WTC11 (cell line): ENCODE measurements around the gene CD247. TPM values are rescaled to one million over a fixed set of nuclear protein-coding genes. Genes with fewer than 3 reads are reported as not detected.

Experiments used
- ATAC-seq: fragments of 200-7000 bp; cut with Tn5 transposase; 2 replicates; pipeline ENCODE4 v1.10.0; 2021; ENCODE audit warnings: mild to moderate bottlenecking, moderate library complexity
- CTCF ChIA-PET: fragments of 300-600 bp; sonication (Branson Sonifier 250); formaldehyde crosslinking; loops from one replicate; lab custom pipeline; 2021; ENCODE audit warnings: antibody characterized with exemption; lab: Charles Lee
- POLR2A ChIA-PET: fragments of 350-600 bp; sonication (Branson Sonifier 250); formaldehyde crosslinking; loops from one replicate; lab custom pipeline; 2021; ENCODE audit warnings: antibody characterized with exemption; lab: Charles Lee
- DNase-seq: peaks from one replicate; pipeline ENCODE4 v3.0.0; 2021; ENCODE audit warnings: low spot score
- H3K27ac Mint-ChIP-seq: 2 replicates; pipeline ENCODE4 v1.8.0; 2021; ENCODE audit warnings: mixed read lengths
- H3K27me3 Mint-ChIP-seq: 2 replicates; pipeline ENCODE4 v1.8.0; 2021; ENCODE audit warnings: low read depth, mild to moderate bottlenecking, moderate library complexity, mixed read lengths
- H3K36me3 Mint-ChIP-seq: 2 replicates; pipeline ENCODE4 v1.8.0; 2021; ENCODE audit warnings: mixed read lengths
- H3K4me1 Mint-ChIP-seq: 2 replicates; pipeline ENCODE4 v1.8.0; 2022; ENCODE audit warnings: mixed read lengths
- H3K4me3 Mint-ChIP-seq: 2 replicates; pipeline ENCODE4 v1.8.0; 2021; ENCODE audit warnings: mild to moderate bottlenecking, moderate library complexity, mixed read lengths
- H3K9me3 Mint-ChIP-seq: 2 replicates; pipeline ENCODE4 v1.8.0; 2021; ENCODE audit warnings: mixed read lengths
- ATF1 ChIP-seq: sonication (generic); formaldehyde crosslinking; IDR thresholded peaks from 2 replicates; pipeline ENCODE4 v1.8.1; 2023; ENCODE audit warnings: mild to moderate bottlenecking, moderate library complexity, missing genetic modification reagents
- CBFB ChIP-seq: sonication (generic); formaldehyde crosslinking; IDR thresholded peaks from 2 replicates; pipeline ENCODE4 v1.8.1; 2022; ENCODE audit warnings: mild to moderate bottlenecking, low read depth, missing genetic modification reagents
- CREB1 ChIP-seq: sonication (generic); formaldehyde crosslinking; IDR thresholded peaks from 2 replicates; pipeline ENCODE4 v1.8.0; 2023; ENCODE audit warnings: mild to moderate bottlenecking, missing genetic modification reagents
- EMX1 ChIP-seq: fragments of 250-450 bp; sonication (Bioruptor Pico); IDR thresholded peaks from 2 replicates; pipeline ENCODE4 v1.8.0; 2021; ENCODE audit warnings: mild to moderate bottlenecking
- ESRRA ChIP-seq: sonication (generic); formaldehyde crosslinking; IDR thresholded peaks from 2 replicates; pipeline ENCODE4 v1.8.1; 2022; ENCODE audit warnings: mild to moderate bottlenecking, missing genetic modification reagents, borderline replicate concordance
- GABPB1 ChIP-seq: sonication (generic); formaldehyde crosslinking; IDR thresholded peaks from 2 replicates; pipeline ENCODE4 v1.8.1; 2023; ENCODE audit warnings: mild to moderate bottlenecking, missing genetic modification reagents
- GRHL2 ChIP-seq: fragments of 250-450 bp; sonication (Bioruptor Pico); IDR thresholded peaks from 2 replicates; pipeline ENCODE4 v1.8.0; 2022; ENCODE audit warnings: mild to moderate bottlenecking, moderate library complexity; ENCODE audit not compliant: insufficient replicate concordance, severe bottlenecking
- IRF2 ChIP-seq: sonication (generic); formaldehyde crosslinking; IDR thresholded peaks from 2 replicates; pipeline ENCODE4 v1.8.0; 2022; ENCODE audit warnings: low read depth, missing genetic modification reagents, borderline replicate concordance
- JUN ChIP-seq: sonication (generic); formaldehyde crosslinking; IDR thresholded peaks from 2 replicates; pipeline ENCODE4 v1.8.0; 2023; ENCODE audit warnings: mild to moderate bottlenecking, missing genetic modification reagents
- MXD4 ChIP-seq: fragments of 250-450 bp; sonication (Bioruptor Pico); IDR thresholded peaks from 2 replicates; pipeline ENCODE4 v1.8.0; 2021; ENCODE audit warnings: mild to moderate bottlenecking, moderate library complexity, borderline replicate concordance
- MYBL2 ChIP-seq: sonication (generic); formaldehyde crosslinking; IDR thresholded peaks from 2 replicates; pipeline ENCODE4 v1.8.1; 2023; ENCODE audit warnings: mild to moderate bottlenecking, moderate library complexity, missing genetic modification reagents
- NFATC4 ChIP-seq: fragments of 250-450 bp; sonication (Bioruptor Pico); IDR thresholded peaks from 2 replicates; pipeline ENCODE4 v1.9.0; 2021; ENCODE audit warnings: mild to moderate bottlenecking
- NFYB ChIP-seq: sonication (generic); formaldehyde crosslinking; conservative IDR thresholded peaks from 2 replicates; pipeline ENCODE4 v1.8.0; 2022; ENCODE audit warnings: low read depth, missing genetic modification reagents
- NR2C2 ChIP-seq: sonication (generic); formaldehyde crosslinking; IDR thresholded peaks from 2 replicates; pipeline ENCODE4 v1.8.0; 2022; ENCODE audit warnings: mild to moderate bottlenecking, missing genetic modification reagents
- OVOL2 ChIP-seq: fragments of 250-450 bp; sonication (Bioruptor Pico); IDR thresholded peaks from 2 replicates; pipeline ENCODE4 v1.9.0; 2021; ENCODE audit warnings: mild to moderate bottlenecking, borderline replicate concordance
- SMAD4 ChIP-seq: sonication (generic); formaldehyde crosslinking; IDR thresholded peaks from 2 replicates; pipeline ENCODE4 v1.8.0; 2022; ENCODE audit warnings: mild to moderate bottlenecking, missing genetic modification reagents
- total RNA-seq: library from RNA; stranded (reverse); gene quantifications from 3 replicates; pipeline ENCODE4 v1.2.3, GENCODE V29; 2021
- TF ChIP-seq, protein P1 (sequence below): fragments of 250-450 bp; sonication (Bioruptor Pico); IDR thresholded peaks from 2 replicates; pipeline ENCODE4 v1.9.0; 2021; ENCODE audit warnings: mild to moderate bottlenecking, borderline replicate concordance
- TF ChIP-seq, protein P2 (sequence below): sonication (generic); formaldehyde crosslinking; IDR thresholded peaks from 2 replicates; pipeline ENCODE4 v1.8.1; 2022; ENCODE audit warnings: mild to moderate bottlenecking, moderate library complexity, missing genetic modification reagents
- TF ChIP-seq, protein P3 (sequence below): fragments of 250-450 bp; sonication (Bioruptor Pico); IDR thresholded peaks from 2 replicates; pipeline ENCODE4 v1.8.0; 2021; ENCODE audit warnings: mild to moderate bottlenecking
- TF ChIP-seq, protein P4 (sequence below): sonication (generic); formaldehyde crosslinking; IDR thresholded peaks from 2 replicates; pipeline ENCODE4 v1.8.1; 2023; ENCODE audit warnings: mild to moderate bottlenecking, moderate library complexity, missing genetic modification reagents
- TF ChIP-seq, protein P5 (sequence below): fragments of 200-600 bp; IDR thresholded peaks from 2 replicates; pipeline ENCODE4 v1.8.0; 2022; ENCODE audit warnings: antibody characterized with exemption

Gene CD247
- total RNA-seq, 1 experiment from 2014 or later = 1.8 TPM

DNA sequence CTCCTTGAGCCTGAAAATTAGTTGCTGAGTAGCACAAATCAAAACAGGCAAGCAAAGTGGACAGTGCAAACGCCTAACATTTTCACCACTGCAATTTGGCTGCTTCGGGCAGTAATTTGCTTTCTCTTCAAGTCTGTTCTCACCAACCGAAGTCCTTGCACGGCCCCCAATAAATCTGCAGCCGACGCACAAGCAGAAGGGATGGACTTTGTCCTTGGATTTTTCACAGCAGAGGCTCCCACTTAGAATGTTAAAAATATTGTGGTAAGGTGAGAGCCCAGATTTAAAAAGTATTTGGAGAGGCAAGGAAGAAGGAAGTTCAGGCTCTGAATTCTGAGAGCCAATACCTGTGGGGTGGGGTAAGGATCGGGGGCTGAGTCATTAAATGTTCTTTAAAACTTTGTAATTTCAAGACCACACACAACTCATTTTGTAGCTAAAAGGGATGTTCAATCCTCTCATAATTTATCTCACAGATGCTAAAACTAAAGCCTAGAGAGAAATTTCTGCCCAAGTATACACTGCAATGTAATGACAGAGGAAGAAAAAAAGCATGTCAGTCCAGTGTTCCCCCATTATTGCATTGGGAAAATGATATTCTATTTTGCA is 6.2 kb downstream of the CD247 start (continued):
- TF ChIP-seq CREB1 = no peak
- TF ChIP-seq, protein P1, sequence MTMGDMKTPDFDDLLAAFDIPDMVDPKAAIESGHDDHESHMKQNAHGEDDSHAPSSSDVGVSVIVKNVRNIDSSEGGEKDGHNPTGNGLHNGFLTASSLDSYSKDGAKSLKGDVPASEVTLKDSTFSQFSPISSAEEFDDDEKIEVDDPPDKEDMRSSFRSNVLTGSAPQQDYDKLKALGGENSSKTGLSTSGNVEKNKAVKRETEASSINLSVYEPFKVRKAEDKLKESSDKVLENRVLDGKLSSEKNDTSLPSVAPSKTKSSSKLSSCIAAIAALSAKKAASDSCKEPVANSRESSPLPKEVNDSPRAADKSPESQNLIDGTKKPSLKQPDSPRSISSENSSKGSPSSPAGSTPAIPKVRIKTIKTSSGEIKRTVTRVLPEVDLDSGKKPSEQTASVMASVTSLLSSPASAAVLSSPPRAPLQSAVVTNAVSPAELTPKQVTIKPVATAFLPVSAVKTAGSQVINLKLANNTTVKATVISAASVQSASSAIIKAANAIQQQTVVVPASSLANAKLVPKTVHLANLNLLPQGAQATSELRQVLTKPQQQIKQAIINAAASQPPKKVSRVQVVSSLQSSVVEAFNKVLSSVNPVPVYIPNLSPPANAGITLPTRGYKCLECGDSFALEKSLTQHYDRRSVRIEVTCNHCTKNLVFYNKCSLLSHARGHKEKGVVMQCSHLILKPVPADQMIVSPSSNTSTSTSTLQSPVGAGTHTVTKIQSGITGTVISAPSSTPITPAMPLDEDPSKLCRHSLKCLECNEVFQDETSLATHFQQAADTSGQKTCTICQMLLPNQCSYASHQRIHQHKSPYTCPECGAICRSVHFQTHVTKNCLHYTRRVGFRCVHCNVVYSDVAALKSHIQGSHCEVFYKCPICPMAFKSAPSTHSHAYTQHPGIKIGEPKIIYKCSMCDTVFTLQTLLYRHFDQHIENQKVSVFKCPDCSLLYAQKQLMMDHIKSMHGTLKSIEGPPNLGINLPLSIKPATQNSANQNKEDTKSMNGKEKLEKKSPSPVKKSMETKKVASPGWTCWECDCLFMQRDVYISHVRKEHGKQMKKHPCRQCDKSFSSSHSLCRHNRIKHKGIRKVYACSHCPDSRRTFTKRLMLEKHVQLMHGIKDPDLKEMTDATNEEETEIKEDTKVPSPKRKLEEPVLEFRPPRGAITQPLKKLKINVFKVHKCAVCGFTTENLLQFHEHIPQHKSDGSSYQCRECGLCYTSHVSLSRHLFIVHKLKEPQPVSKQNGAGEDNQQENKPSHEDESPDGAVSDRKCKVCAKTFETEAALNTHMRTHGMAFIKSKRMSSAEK (CRISPR knock-in tag) = no peak
- no peak for TF ChIP-seq GRHL2 (CRISPR knock-in tag)

DNA sequence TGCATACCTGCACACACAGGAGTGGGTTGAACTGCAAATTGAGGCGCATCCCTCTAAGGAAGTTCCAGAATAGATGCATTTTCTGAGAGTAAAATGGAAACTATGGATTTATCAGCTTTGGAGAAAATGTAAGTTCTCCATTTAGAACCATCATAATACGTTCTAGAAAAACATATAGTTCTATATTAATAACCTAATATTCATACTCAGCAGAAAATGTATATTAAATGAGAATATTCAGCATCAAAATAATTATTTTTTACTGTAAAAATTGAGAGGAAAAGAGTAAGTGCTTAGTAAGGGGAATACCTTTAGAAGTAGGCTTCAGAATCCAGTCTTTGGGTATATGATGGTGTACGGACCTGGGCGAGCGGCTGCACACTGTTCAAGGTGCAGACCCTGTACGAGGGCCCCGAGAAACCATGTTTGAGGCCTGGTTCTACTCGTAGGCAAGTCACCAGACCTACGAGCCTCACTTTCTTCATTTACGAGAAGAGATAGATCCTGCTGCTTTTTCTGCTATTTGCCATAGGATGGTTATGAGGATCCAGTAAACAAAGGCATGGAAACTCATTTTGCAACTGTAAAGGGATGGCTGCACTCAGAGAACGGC is 6.8 kb downstream of the CD247 start:
- ChIA-PET POLR2A (no interaction called here), CTCF (no interaction called here)
- Mint-ChIP-seq H3K9me3 (no peaks in the 10 kb centered on the region), H3K4me1 (peaks cover 23% of the 10 kb centered on the region), H3K27me3 (no peaks in the 10 kb centered on the region), H3K36me3 (no peaks in the 10 kb centered on the region), H3K4me3 (no peak overlapping the region), H3K27ac (no peak overlapping the region)
- TF ChIP-seq JUN (CRISPR knock-in tag) = no peak
- no peak for TF ChIP-seq ESRRA (CRISPR knock-in tag)
- TF ChIP-seq EMX1 (CRISPR knock-in tag) = no peak
- no peak for TF ChIP-seq CBFB
- TF ChIP-seq MXD4 = no peak
- no peak for TF ChIP-seq ATF1 (CRISPR knock-in tag)
- no peak for TF ChIP-seq MYBL2 (CRISPR knock-in tag)
- ATAC-seq (no peak), DNase-seq (no peak)

DNA sequence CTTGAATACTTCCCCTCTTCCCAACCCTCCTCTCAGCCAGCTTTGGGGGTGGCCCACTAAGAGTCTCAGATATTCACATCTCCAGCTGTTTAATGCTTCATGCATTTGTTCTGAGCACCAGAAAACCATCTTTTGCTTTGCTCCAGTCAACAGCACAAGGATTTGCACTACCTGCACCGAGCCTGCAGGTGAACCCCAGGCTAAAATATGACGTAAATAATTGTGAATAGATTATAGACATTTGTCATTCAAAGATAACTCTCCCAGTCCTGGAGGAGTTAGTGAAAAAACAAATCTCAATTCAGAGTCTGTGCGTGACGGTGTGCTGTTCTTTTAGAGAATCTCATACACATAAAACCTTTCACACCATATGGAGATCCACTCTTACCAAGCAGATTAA is 7.4 kb downstream of the CD247 start:
- Mint-ChIP-seq H3K36me3 (no peaks in the 10 kb centered on the region), H3K27ac (no peak overlapping the region), H3K4me1 (peaks cover 23% of the 10 kb centered on the region), H3K4me3 (no peak overlapping the region), H3K9me3 (no peaks in the 10 kb centered on the region), H3K27me3 (no peaks in the 10 kb centered on the region)
- ChIA-PET CTCF (interaction anchor here (1.0 kb wide), 1 partner anchor 29 kb away, joined by 3 read pairs; no protein-coding TSS in a partner anchor), POLR2A (no interaction called here)
- DNase-seq (no peak), ATAC-seq (no peak)
- TF ChIP-seq NFATC4 = no peak

DNA sequence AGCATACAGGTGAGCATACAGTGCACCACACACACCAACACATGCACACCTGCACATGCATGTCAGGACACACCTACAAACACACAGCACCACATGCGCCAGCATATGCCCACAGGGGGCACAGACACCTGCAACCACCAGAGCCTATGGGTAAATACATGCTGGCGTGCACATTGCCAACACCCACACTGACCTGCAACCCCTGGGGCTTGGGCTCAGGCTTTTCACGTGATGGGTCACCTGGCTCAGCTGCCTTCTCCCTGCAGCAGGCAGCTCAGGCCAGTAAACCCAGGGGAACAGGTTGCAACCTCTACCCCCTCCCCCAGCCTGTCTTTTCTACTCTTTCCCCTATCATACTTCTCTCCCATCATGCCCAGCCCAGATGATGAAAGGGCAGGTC is 8.1 kb downstream of the CD247 start:
- Mint-ChIP-seq H3K4me3 (no peak overlapping the region), H3K36me3 (no peaks in the 10 kb centered on the region), H3K27me3 (no peaks in the 10 kb centered on the region), H3K4me1 (peaks cover 23% of the 10 kb centered on the region), H3K9me3 (no peaks in the 10 kb centered on the region), H3K27ac (no peak overlapping the region)
- POLR2A ChIA-PET = interaction anchor here (0.5 kb wide), 1 partner anchor 45 kb away, joined by 4 read pairs; no protein-coding TSS in a partner anchor
- DNase-seq = no peak
- no peak for ATAC-seq
- CTCF ChIA-PET = interaction anchor here (1.0 kb wide), 1 partner anchor 30 kb away, joined by 3 read pairs; no protein-coding TSS in a partner anchor
- TF ChIP-seq OVOL2 (CRISPR knock-in tag) (no peak), CREB1 (no peak), GABPB1 (CRISPR knock-in tag) (no peak), NR2C2 (no peak), SMAD4 (no peak), NFYB (no peak), IRF2 (CRISPR knock-in tag) (no peak)
- TF ChIP-seq, protein P2, sequence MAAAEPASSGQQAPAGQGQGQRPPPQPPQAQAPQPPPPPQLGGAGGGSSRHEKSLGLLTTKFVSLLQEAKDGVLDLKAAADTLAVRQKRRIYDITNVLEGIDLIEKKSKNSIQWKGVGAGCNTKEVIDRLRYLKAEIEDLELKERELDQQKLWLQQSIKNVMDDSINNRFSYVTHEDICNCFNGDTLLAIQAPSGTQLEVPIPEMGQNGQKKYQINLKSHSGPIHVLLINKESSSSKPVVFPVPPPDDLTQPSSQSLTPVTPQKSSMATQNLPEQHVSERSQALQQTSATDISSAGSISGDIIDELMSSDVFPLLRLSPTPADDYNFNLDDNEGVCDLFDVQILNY = no peak
- TF ChIP-seq, protein P3, sequence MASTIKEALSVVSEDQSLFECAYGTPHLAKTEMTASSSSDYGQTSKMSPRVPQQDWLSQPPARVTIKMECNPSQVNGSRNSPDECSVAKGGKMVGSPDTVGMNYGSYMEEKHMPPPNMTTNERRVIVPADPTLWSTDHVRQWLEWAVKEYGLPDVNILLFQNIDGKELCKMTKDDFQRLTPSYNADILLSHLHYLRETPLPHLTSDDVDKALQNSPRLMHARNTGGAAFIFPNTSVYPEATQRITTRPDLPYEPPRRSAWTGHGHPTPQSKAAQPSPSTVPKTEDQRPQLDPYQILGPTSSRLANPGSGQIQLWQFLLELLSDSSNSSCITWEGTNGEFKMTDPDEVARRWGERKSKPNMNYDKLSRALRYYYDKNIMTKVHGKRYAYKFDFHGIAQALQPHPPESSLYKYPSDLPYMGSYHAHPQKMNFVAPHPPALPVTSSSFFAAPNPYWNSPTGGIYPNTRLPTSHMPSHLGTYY = no peak
- TF ChIP-seq, protein P4, sequence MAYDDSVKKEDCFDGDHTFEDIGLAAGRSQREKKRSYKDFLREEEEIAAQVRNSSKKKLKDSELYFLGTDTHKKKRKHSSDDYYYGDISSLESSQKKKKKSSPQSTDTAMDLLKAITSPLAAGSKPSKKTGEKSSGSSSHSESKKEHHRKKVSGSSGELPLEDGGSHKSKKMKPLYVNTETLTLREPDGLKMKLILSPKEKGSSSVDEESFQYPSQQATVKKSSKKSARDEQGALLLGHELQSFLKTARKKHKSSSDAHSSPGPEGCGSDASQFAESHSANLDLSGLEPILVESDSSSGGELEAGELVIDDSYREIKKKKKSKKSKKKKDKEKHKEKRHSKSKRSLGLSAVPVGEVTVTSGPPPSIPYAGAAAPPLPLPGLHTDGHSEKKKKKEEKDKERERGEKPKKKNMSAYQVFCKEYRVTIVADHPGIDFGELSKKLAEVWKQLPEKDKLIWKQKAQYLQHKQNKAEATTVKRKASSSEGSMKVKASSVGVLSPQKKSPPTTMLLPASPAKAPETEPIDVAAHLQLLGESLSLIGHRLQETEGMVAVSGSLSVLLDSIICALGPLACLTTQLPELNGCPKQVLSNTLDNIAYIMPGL = no peak
- TF ChIP-seq, protein P5, sequence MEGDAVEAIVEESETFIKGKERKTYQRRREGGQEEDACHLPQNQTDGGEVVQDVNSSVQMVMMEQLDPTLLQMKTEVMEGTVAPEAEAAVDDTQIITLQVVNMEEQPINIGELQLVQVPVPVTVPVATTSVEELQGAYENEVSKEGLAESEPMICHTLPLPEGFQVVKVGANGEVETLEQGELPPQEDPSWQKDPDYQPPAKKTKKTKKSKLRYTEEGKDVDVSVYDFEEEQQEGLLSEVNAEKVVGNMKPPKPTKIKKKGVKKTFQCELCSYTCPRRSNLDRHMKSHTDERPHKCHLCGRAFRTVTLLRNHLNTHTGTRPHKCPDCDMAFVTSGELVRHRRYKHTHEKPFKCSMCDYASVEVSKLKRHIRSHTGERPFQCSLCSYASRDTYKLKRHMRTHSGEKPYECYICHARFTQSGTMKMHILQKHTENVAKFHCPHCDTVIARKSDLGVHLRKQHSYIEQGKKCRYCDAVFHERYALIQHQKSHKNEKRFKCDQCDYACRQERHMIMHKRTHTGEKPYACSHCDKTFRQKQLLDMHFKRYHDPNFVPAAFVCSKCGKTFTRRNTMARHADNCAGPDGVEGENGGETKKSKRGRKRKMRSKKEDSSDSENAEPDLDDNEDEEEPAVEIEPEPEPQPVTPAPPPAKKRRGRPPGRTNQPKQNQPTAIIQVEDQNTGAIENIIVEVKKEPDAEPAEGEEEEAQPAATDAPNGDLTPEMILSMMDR = no peak
